ENCODE data around the gene FOXA2.

Gene FOXA2

GRCh38 chr20:22546344-22546743 lies 38.0 kb downstream of the FOXA2 start:
- DNase-seq (ENCODE audit: low read depth), result no peak
- no peak overlapping the region for H3K4me3 ChIP-seq (ENCODE audit: low read depth, low read length)
- no peak for TF ChIP-seq CTCF (conservative IDR thresholded peaks at IDR 0.05; ENCODE audit: low read depth, low read length)

GRCh38 chr20:22545045-22545444 lies 39.3 kb downstream of the FOXA2 start:
- no peak overlapping the region for H3K4me3 ChIP-seq (ENCODE audit: low read depth, low read length)
- TF ChIP-seq CTCF (conservative IDR thresholded peaks at IDR 0.05; ENCODE audit: low read depth, low read length), result no peak
- DNase-seq (ENCODE audit: low read depth), result no peak

GRCh38 chr20:22544462-22544861 lies 39.9 kb downstream of the FOXA2 start:
- no peak overlapping the region for H3K4me3 ChIP-seq (ENCODE audit: low read depth, low read length)
- TF ChIP-seq CTCF (conservative IDR thresholded peaks at IDR 0.05; ENCODE audit: low read depth, low read length), result no peak
- no peak for DNase-seq (ENCODE audit: low read depth)

GRCh38 chr20:22542427-22542826 lies 41.9 kb downstream of the FOXA2 start:
- H3K4me3 ChIP-seq (ENCODE audit: low read depth, low read length), result no peak overlapping the region
- DNase-seq (ENCODE audit: low read depth), result no peak
- TF ChIP-seq CTCF (conservative IDR thresholded peaks at IDR 0.05; ENCODE audit: low read depth, low read length), result no peak

GRCh38 chr20:22540832-22541231 lies 43.5 kb downstream of the FOXA2 start:
- no peak for TF ChIP-seq CTCF (conservative IDR thresholded peaks at IDR 0.05; ENCODE audit: low read depth, low read length)
- H3K4me3 ChIP-seq (ENCODE audit: low read depth, low read length), result no peak overlapping the region
- no peak for DNase-seq (ENCODE audit: low read depth)

- no peak overlapping the region for H3K4me3 ChIP-seq (ENCODE audit: low read depth, low read length)
- TF ChIP-seq CTCF (conservative IDR thresholded peaks at IDR 0.05; ENCODE audit: low read depth, low read length), result no peak
- no peak for DNase-seq (ENCODE audit: low read depth)
Measured at GRCh38 chr20:22536956-22537756, 47.2 kb downstream of the FOXA2 start.

Measured in choroid plexus epithelial cell (primary cell).